ENCODE measurements around the gene GAK. TPM values are rescaled to one million over a fixed set of nuclear protein-coding genes. Genes with fewer than 3 reads are reported as not detected.

Gene GAK
- total RNA-seq, 6 experiments from 2014 or later, result 65.8 to 72.9 (median 69.1) TPM

GRCh38 chr4:822361-823175 lies 109.5 kb downstream of the GAK start:
- Mint-ChIP-seq H3K9me3 (peaks cover 4% of the 10 kb centered on the region; the same call in 1 of the 2 replicates), H3K4me1 (ENCODE audit: low read depth) (no peaks in the 10 kb centered on the region), H3K36me3 (ENCODE audit: low read depth) (no peaks in the 10 kb centered on the region), H3K4me3 (no peak overlapping the region), H3K27ac (no peak overlapping the region), H3K27me3 (ENCODE audit: insufficient read depth) (peaks cover 18% of the 10 kb centered on the region)
- no peak for DNase-seq
- TF ChIP-seq CTCF (IDR thresholded peaks at IDR 0.05), result no peak

- Mint-ChIP-seq H3K4me3 (no peak overlapping the region), H3K27me3 (ENCODE audit: insufficient read depth) (peaks cover 22% of the 10 kb centered on the region), H3K4me1 (ENCODE audit: low read depth) (no peaks in the 10 kb centered on the region), H3K27ac (no peak overlapping the region), H3K36me3 (ENCODE audit: low read depth) (no peaks in the 10 kb centered on the region), H3K9me3 (peaks cover 4% of the 10 kb centered on the region; the same call in 1 of the 2 replicates)
- no peak for DNase-seq
- TF ChIP-seq CTCF (IDR thresholded peaks at IDR 0.05), result no peak
Measured at GRCh38 chr4:821631-822030, 110.5 kb downstream of the GAK start.

DNA sequence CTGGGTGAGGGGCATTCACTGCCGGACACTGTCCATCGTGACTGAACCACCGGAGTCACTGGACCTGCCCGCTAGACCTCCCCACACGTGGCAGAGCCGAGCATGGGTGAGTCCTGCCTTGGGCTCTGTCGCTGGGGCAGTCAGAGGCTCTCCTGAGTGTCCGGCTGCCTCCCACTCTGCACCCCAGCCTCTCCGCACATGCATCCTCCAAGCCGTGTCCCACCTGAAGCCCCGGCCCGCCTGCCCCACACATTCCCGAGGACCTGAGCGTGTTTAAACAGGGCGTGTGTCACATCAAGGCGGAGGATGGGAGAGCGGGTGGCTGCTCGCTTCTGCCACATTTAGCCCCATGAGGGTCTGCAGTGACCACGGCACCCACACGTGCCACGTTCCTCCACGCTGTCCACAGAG lies 110.9 kb downstream of the GAK start:
- DNase-seq, result no peak
- TF ChIP-seq CTCF (IDR thresholded peaks at IDR 0.05), result no peak
- no peaks in the 10 kb centered on the region for H3K4me1 Mint-ChIP-seq (ENCODE audit: low read depth)
- no peaks in the 10 kb centered on the region for H3K36me3 Mint-ChIP-seq (ENCODE audit: low read depth)
- no peak overlapping the region for H3K4me3 Mint-ChIP-seq
- peaks cover 23% of the 10 kb centered on the region for H3K27me3 Mint-ChIP-seq (ENCODE audit: insufficient read depth)
- peaks cover 4% of the 10 kb centered on the region; the same call in 1 of the 2 replicates for H3K9me3 Mint-ChIP-seq
- H3K27ac Mint-ChIP-seq, result no peak overlapping the region

- H3K27ac Mint-ChIP-seq, result no peak overlapping the region
Measured at GRCh38 chr4:820230-821172, 111.6 kb downstream of the GAK start.

More at GRCh38 chr4:820230-821172, 111.6 kb downstream of the GAK start:
- Mint-ChIP-seq H3K9me3 (peaks cover 4% of the 10 kb centered on the region; the same call in 1 of the 2 replicates), H3K27me3 (ENCODE audit: insufficient read depth) (peaks cover 27% of the 10 kb centered on the region), H3K36me3 (ENCODE audit: low read depth) (no peaks in the 10 kb centered on the region), H3K4me3 (no peak overlapping the region), H3K4me1 (ENCODE audit: low read depth) (no peaks in the 10 kb centered on the region)
- DNase-seq, result no peak
- TF ChIP-seq CTCF (IDR thresholded peaks at IDR 0.05), result no peak
